HL-60 (cell line): ENCODE measurements around the gene GALK2.
A peak's percentile ranks its signal among the peaks of the same experiment; 100 is the strongest.

ENCODE experiments used
- DNase-seq, 2 experiments: peaks; one replicate each; pipeline ENCODE4 v3.0.0-alpha.2; 2010 to 2020; ENCODE audit warnings: low read depth in 1 of 2, low spot score in 1 of 2
- H3K27ac ChIP-seq: fragments of 250-450 bp; sonication (Bioruptor Pico); replicated peaks from 2 replicates; pipeline ENCODE4 v1.5.1; 2020; ENCODE audit warnings: mild to moderate bottlenecking, moderate library complexity
- H3K27me3 ChIP-seq: fragments of 250-450 bp; sonication (Bioruptor Pico); 2 replicates; pipeline ENCODE4 v1.5.1; 2021; ENCODE audit warnings: mild to moderate bottlenecking, moderate library complexity; ENCODE audit not compliant: insufficient read depth, poor library complexity, severe bottlenecking
- H3K4me3 ChIP-seq: replicated peaks from 2 replicates; pipeline ENCODE4 v1.5.1; 2011; ENCODE audit warnings: mild to moderate bottlenecking, control low read depth, low read length; ENCODE audit not compliant: insufficient read depth
- CTCF ChIP-seq: IDR thresholded peaks from one replicate; pipeline ENCODE4 v1.5.1; 2011; ENCODE audit warnings: low read length, control low read depth, inconsistent platforms; ENCODE audit not compliant: insufficient read depth
- GABPA ChIP-seq: IDR thresholded peaks from 2 replicates; pipeline ENCODE4 v1.6.1; 2012; ENCODE audit warnings: low read depth
- POLR2AphosphoS5 ChIP-seq: IDR thresholded peaks from 2 replicates; pipeline ENCODE4 v1.6.1; 2012; ENCODE audit warnings: low read depth
- REST ChIP-seq: IDR thresholded peaks from 2 replicates; pipeline ENCODE4 v1.6.1; 2012; ENCODE audit warnings: low read depth; ENCODE audit not compliant: insufficient replicate concordance
- SPI1 ChIP-seq: IDR thresholded peaks from 2 replicates; pipeline ENCODE4 v1.6.1; 2012; ENCODE audit warnings: low read depth, mild to moderate bottlenecking, borderline replicate concordance

Gene GALK2

GRCh38 chr15:49265911-49266310 is 95.9 kb downstream of the GALK2 start:
- no peaks in the 10 kb centered on the region for H3K27me3 ChIP-seq
- TF ChIP-seq SPI1 (no peak), REST (no peak), CTCF (no peak), POLR2AphosphoS5 (no peak), GABPA (no peak)
- no peak for DNase-seq
- H3K27ac ChIP-seq, result no peak overlapping the region
- no peak overlapping the region for H3K4me3 ChIP-seq

GRCh38 chr15:49270541-49271421 is 100.7 kb downstream of the GALK2 start:
- DNase-seq, result no peak
- H3K27ac ChIP-seq, result no peak overlapping the region
- no peaks in the 10 kb centered on the region for H3K27me3 ChIP-seq
- H3K4me3 ChIP-seq, result no peak overlapping the region
- no peak for TF ChIP-seq CTCF
- TF ChIP-seq REST, result no peak
- no peak for TF ChIP-seq SPI1

- no peak for TF ChIP-seq REST
- no peak for TF ChIP-seq GABPA
- TF ChIP-seq POLR2AphosphoS5, result no peak
- TF ChIP-seq SPI1, result no peak
- no peak for TF ChIP-seq CTCF
- peak in 1 of 2 experiments; percentile 2 for DNase-seq
- no peak overlapping the region for H3K4me3 ChIP-seq
- H3K27me3 ChIP-seq, result no peaks in the 10 kb centered on the region
- no peak overlapping the region for H3K27ac ChIP-seq
Measured at GRCh38 chr15:49273734-49274318, 103.8 kb downstream of the GALK2 start.
